HG02973 (cell line): ENCODE data around the gene WDR7.

Source experiments
- ATAC-seq: cut with Tn5 transposase; IDR thresholded peaks from one replicate; pipeline ENCODE4 v1.9.1; 2021; ENCODE audit warnings: moderate library complexity; ENCODE audit not compliant: unreplicated experiment

The WDR7 gene

DNA sequence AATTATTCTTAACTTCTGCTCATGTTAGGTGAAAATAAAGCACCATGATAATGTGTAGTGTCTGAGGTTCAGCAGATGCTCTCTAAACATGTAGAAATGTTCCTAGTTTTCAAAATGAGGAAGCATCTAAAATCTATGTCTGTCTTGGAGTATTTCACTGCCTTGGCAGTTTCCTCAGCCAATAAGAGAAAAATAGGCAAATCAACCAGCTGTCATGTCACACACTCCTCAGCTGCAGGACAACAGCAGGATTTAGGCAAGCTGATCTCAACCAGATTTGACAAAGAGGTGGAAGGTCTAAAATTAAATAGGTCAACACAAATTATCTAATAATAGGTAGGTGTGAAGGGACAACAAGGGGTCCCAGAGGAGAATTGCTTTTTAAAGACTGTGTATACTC lies 331.6 kb downstream of the WDR7 start:
- no peak for ATAC-seq

DNA sequence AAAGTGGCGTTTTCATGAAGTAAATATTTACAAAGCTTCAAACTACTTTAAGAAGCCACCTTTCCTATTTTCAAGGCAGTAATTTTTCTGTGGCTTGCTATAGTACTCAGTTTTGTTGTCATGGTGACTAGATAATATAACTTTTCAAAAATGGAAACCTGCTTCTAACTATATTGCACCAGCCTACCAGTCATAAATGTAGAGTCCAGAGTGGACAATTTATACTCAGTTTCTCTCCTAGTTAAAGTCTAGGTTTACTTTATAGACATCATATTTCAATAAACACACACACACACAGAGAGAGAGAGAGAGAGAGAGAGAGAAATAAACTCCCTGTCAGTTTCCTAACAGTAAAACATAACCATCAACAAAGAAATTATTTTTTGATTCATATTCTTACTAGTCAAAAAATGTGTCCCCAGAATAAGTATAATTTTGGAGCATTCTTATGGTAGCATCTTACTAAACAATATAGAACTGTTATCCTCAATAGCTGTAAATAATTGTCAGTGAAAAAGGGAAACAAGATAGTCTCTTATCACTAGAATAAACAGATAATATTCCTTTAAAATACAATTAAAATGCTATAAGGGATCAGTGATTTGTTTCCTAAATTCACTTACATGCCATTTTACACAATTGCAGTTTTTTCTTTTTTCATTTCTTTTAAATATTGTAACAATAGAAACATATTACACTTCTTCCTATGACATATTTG lies 332.3 kb downstream of the WDR7 start:
- ATAC-seq: no peak

DNA sequence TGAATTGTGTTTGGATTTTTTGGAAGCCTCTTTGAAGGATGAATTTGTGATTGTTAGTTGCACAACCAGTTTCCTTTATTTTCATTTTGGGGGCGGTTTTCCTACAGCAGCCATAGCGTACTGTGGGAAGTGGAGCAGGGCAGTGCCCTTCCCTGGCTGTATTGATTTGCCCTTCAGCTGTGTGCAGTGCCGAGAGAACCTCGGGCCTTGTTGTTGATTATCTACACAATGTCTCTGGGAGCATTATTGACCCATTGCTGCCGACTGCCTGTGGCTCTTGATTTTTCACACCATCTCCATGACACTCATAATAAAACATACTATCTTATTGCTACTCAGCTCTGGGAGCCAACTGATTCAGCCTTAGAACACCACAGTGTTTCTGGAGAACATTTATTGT lies 333.6 kb downstream of the WDR7 start:
- ATAC-seq: no peak

DNA sequence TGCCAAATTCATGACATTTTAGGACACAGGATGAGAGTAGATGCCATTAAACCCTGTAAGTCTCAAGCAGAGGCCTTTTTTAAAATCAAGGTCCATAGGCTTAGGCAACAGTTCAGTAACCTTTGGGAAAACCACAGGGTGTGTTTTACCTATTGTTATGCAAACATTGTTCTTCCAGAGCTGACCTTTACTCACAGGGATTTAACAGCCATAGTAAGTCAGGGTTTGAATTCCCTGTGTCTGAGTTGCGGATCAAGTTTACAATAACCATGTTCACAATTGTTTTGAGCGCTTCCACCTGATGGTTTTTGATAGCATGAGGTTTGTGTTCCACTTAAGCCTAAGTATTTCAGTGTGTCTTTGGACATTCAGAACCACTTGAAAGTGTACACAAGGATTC lies 335.7 kb downstream of the WDR7 start:
- ATAC-seq: no peak

DNA sequence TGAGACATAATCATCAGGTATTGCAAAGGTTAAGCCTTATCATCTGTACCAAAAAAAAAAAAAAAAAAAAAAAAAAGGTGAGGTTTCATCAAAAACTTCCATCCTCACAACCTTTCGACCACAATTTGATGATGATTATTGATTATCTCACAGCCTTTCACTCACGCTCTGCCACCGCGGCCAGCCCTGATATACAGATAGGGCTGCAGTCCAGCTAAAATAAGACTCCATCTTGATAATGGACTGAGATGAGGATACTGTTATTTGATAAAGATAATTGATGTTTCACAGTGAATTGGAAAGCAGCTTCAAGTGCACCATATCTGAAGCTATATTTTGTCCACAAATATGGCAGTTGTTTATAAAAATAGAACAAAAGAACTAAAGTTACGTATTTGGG lies 336.1 kb downstream of the WDR7 start:
- ATAC-seq: no peak

DNA sequence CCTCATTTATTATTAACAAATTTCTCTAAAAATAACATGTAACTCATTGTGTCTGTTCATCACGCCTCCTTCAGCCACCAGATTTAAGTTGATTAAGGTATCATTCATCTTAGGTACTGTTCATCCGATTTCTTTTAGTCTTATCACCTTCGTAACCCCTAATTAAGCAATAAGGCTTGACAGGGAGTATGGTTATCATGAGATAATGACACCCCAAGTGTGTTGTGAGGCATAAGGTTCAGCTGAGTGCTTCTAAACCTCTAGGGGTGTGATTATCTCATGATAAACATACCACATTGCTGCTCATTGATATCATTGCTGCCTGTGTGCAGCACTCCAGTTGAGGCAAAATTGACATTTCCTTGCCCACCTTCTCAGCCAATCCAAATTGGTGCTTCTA lies 336.9 kb downstream of the WDR7 start:
- no peak for ATAC-seq

DNA sequence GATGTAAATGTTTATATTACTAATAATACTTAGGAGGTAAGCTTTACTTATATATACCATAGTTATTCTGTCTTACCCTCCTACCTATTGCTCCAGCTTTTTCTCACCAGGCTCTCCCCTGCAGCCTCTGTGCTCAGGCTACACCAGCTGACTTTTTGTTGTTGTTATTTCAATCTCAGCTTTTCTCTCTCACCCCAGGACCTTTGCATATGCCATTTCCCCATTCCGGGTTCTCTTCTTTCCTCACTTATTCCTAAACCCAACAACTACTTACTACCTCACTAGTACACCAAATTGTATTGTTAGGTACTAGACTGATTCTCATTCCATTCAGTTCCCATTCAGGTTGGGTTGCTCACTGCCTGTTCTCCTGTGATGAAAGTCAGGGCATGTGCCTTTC lies 339.5 kb downstream of the WDR7 start:
- ATAC-seq: no peak

DNA sequence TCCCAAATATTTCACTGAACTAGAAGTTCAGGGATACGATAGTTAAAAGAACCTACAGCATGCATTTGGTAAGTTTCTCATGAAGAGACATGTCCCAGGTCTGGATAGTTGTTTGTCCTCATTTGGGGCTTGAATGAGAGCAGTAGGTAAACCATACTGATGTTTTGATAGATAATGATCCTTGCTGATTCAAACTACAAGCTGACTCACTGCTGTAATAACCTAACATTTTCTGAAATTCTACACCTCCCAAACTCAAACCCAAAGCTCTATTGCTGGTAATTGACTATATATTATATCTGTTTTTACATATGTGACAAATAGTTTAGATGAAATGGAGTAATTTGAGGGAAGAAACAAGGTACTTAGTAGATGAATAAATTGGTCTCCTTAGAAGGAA lies 341.6 kb downstream of the WDR7 start:
- no peak for ATAC-seq

DNA sequence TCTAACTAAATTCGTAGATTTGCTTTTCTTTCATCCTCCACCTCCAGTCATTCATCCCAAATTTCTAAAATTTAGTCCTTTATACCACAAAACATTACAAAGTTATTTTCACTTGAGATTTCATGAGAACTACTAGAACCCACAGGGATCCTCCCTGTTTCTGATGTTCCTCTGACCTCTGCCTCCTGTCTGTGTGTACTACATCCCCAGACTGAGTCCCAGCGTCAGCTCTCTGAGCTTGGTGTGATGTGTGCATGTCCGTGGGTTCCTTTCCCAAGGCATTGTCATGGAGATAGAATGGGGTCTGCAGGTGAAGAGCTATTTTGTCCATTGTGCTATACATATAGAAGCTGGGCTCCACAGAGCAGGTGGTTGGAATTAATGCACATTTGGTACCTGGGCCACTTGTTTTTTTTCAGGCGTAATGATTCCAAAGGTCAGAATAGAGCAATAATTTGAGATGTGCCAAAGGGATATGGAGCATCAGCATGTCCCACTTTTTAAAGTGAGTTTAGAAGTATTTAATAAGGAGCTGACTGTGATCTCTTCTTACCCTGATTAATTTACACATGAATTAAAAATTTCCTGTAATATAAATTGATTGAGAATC lies 344.5 kb downstream of the WDR7 start:
- ATAC-seq: no peak

DNA sequence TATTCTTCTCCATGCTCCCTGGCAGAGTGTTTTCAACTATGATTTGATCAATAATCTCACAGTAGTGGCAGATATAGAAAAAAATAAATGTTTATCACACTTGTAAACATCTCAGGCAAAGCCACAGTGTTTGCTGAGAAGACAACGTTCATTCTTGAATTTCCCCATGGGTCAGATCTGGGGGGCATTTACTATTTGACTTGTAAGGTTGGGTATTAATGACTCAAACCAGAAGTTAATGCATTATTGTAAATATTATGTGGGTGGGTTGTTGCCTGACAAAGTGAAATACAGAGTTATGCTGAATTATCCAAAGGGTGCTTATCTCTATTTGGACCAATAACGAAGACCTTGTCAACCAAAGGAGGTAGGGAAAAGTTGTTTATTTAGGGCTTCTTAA lies 346.0 kb downstream of the WDR7 start:
- no peak for ATAC-seq

DNA sequence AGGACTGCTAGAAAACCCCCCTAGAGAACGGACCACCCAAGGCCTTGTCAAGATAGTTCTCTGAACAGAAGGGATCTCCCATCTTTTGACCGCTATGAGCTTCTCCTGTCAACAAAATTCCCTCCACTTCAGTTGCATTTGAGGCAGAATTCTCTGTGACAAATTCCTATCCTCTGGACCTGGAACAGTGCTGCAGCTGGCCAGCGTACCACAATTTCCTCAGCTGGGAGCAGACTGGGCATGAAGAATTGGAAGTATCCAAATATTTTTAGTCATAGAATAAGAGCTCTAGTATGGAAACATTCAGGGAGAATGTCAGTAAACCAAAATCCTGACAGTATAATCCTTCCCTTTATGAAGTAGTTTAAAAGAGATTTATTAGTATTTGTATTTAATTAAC lies 348.7 kb downstream of the WDR7 start:
- ATAC-seq: no peak

DNA sequence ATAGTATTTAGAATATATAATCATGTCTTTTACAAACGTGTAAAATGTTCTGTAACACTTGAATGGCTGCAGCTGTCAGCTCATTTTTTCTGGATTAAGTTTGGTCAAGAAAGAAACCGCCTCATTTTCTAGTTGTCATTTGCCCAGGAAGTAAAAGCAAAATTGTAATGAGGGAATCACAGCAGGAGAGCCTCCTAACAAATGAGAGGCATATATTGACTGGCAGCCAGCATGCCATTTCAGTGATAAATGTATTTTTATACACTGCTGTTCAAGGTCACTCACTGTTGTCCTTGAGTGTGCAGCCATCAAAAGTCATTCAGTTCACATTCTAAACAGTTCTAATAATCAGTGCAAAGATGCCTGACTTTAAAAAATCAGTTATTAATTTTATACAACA lies 351.5 kb downstream of the WDR7 start:
- ATAC-seq: no peak

DNA sequence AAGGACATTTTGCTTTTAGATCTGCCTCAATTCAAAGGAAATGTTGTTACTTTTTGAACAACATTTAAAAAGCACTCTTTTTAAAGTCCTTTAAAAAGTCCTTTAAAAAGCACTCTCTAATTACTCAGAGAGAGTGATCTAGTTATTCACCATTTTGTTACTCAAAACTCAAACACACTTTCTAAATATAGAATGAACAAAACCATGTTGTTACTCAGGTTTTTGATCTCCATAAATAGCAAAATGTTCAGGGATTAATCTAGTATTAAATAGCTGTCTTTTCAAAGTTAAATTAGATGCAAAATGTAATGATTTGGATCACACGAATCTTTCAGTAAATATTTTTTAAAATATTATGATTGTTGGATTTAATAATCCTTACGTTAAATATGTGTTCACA lies 352.2 kb downstream of the WDR7 start:
- no peak for ATAC-seq

DNA sequence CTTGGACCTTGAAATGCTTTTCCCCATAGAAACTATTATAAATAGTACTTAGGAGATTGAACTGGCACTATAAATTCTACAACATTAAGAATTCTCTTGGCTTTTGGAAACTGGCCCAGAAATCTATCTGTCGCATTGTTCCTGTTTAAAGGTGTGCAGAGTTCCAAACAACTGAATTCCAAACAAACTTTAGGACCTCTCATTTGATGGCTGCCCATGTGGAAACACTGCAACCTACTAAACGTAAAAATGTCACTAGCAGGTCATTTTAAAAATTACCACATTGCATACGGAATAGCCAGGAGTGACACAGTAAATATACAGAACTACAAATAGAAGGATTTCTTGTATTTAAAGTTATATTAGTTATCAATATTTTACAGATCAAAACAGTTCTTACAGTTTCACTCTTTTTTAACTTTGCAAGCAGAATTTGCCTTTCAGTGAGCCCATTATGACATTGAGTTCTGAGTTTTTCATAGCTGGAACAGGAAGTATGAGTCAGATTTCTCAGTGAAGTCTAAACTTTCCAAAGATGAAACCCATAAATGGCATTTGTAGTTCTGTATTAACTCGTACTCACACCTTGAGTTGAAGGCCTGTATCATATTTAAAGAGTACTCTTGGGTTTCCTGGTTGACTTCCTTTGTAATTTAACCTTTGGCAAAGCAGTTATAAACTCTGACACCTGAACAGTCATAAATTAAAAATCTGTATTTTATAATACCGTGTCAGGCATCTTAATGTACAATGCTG lies 353.4 kb downstream of the WDR7 start:
- peak; percentile 97 for ATAC-seq

DNA sequence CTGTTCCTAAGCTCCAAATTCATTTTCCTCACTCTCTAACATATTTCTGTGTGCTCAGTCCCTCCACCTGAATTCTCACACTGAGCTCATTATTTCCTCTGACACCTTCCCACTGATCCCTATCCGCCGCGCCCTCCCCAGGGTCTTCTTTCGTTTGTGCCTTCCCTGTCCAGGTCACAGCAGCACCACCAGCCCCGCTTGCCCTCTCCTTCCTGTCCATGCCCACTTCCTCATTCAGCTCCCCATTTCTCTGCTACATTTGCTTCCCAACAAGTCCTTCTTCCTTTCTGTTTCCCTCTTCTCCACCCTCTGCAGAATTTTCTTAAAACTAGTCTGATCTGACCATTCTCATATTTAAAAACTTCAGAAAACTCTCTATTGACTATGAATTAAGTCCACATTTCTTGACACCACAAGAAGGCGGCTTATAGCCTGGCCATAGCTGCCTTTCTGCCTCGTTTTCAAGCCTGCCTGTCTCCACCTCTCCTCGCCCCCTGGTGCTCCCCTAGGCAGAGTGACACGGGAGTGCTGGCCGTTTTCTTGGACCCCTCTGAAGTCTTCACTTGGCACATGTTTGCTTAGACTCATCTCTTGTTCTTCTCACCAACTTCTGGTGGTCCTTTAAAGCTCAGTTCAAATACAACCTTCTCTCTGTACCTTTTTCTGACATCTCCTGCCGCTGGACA lies 357.0 kb downstream of the WDR7 start:
- ATAC-seq: no peak

DNA sequence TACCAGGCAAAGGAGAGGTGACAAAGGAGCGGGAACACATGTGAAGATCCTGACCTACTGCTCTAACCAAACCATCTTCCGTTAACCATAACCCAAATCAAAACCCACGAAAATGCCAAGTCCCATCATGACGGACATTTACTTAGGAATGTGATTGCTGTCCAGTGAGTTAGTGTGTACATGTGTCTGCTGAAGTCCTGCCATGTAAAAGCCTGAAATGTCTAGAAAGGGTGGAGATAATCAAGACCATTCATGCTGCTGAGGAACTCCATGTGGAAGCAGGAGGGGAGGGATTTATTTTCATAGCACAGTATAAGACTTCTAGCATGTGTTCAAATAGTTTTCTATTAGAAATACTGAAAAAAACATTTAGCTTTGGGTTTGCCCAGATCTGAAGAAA lies 358.7 kb downstream of the WDR7 start:
- ATAC-seq: no peak

DNA sequence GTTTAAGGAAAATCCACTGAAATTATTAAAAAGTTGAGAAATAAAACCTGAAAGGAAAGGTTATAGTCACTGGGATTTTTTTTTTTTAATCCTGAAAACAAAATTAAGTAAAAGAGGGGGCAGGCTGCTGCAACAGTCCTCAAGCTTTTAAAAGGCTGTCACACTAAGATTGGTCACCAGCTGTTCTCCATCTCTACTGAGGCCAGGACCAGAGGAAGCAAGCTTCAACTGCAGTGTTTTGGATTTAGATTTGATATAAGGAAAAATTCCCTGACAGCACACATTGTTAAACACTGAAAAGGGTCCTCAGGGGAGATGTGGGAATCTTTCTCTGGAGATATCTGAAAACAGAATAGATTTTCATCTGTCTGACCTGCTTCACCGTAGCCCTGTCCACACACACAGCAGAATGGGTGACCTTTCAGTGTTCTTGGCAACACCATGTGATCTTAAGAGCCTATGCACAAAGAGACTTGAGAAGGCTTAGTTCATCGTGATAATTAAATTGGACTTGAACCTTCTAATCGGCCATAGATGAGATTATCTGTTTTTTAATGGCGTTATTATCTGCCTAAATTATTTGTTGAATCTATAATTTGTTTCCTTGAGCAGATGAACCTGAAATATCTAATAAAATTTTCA lies 363.7 kb downstream of the WDR7 start:
- ATAC-seq: no peak

DNA sequence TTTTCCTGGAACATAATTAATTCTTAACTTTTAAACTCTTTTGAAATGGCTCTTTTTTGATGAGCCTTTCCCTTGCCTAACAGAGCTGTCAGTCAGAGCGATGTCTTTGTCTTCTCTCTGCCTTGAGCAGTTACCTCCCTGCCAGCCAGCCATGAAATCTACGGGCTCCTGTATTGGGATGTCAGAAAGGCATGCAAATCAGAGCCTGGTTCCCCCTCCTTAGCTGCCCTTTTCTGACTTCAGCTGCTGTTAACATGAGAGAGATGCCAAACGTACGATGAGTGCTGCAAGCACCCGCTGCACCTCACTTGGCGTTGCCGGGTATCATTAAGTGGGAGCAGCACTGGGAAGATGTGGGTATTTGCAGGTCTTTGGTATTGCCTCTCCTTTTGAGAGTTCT lies 364.3 kb downstream of the WDR7 start:
- ATAC-seq: no peak

DNA sequence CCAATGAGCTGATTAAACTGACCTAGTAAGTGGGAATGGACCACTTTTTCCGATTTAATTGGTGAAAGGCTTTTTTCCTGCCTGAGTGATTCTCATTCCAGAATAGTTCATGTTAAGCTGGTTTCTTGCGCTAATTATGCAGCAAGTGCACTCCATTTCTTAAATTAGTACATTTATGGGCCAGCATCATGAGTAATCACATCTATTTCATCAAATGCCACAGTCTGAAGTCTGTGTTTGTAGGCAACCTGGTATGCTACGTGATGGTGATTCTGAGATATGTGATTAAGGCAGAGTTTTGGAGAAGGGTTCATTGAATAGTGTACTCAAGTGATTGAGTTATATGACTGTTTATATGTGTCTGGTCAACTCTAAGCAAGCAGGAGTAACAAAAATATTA lies 367.7 kb downstream of the WDR7 start:
- no peak for ATAC-seq

DNA sequence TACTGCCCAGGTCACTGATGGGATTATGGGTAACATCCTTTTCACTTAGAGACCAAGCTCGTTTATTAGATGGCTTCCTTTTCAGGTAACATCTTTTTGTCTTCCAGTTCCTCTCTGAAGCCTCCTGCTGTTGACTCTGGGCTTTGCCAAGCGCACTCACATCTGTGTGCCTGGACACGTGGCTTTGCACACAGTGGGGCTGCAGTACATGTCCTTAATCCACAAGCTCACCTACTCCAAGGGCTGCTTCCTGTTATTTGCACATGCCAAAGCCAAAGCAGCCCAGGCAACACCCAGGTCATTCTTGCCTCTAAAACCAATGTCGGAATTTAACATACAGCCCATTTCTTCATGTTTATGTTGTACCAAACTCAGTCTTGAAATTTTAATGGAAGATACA lies 371.6 kb downstream of the WDR7 start:
- ATAC-seq: no peak

DNA sequence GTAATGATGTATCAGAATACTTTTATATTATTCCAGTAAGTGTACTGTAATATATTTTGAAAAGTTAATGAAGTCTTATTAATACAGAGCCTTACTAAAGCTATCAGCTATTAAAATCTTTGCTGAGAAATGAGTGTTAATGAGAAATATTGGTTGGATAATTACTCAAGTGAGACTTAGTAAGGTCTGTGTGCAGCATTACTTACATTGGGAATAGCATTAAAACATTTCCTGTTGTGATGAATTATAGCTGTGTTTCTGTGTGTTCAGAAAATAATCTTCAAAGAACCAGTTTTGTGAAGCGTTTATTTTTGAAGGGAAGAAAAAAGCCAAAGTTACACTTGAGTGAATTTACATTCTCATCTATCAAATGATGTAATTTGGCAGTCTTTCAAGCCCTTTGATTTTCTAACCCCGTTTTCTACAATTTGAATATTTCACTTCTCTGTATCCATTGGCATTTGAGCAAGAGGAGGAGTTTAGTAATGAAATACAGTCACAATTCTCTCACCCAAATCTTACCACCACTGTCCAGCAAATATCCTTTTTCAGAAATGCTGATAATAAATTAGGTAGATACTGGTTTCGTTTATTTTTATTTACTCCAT lies 372.2 kb downstream of the WDR7 start:
- no peak for ATAC-seq
